K562 (cell line): ENCODE data around the gene DOCK4.

Experiments used
- EP300 ChIP-seq: IDR thresholded peaks from 2 replicates; pipeline ENCODE4 v1.6.1; 2012; ENCODE audit warnings: low read length, improper control_type of control experiment
- EZH2 ChIP-seq: IDR thresholded peaks from 2 replicates; pipeline ENCODE4 v1.6.1; 2012; ENCODE audit warnings: low read depth, mild to moderate bottlenecking, inconsistent platforms, low read length, borderline replicate concordance
- GTF2F1 ChIP-seq: IDR thresholded peaks from 2 replicates; pipeline ENCODE4 v1.6.1; 2011; ENCODE audit warnings: low read depth, low read length, improper control_type of control experiment
- MTA2 ChIP-seq: fragments of 450-650 bp; IDR thresholded peaks from 2 replicates; pipeline ENCODE4 v1.6.1; 2016; ENCODE audit warnings: low read depth
- PHF20 ChIP-seq: fragments of 450-650 bp; IDR thresholded peaks from 2 replicates; pipeline ENCODE4 v1.6.1; 2018; ENCODE audit not compliant: partially characterized antibody
- POLR2A ChIP-seq: fragments of 450-650 bp; conservative IDR thresholded peaks from 2 replicates; pipeline ENCODE4 v1.6.1; 2016
- POLR3A ChIP-seq: IDR thresholded peaks from 2 replicates; pipeline ENCODE4 v1.6.1; 2011; ENCODE audit warnings: borderline replicate concordance, mild to moderate bottlenecking, moderate library complexity; ENCODE audit not compliant: insufficient read length, insufficient read depth; ENCODE audit errors: extremely low read depth
- PTTG1 ChIP-seq: fragments of 450-650 bp; IDR thresholded peaks from 2 replicates; pipeline ENCODE4 v1.6.1; 2016; ENCODE audit warnings: low read depth, mild to moderate bottlenecking, missing genetic modification characterization, missing compliant biosample characterization
- TEAD4 ChIP-seq, 2 experiments: sonication (generic) in 1 of 2; formaldehyde crosslinking in 1 of 2; IDR thresholded peaks; 2 replicates each; pipeline versions ENCODE4 v1.6.1 to v1.8.0; 2012 to 2022; ENCODE audit warnings: borderline replicate concordance in 1 of 2, inconsistent platforms in 1 of 2, low read length in 1 of 2, mild to moderate bottlenecking in 1 of 2, missing genetic modification reagents in 1 of 2
- YY1 ChIP-seq, 3 experiments: IDR thresholded peaks; 2 replicates each; pipeline ENCODE4 v1.6.1; 2011; ENCODE audit warnings: low read length in 2 of 3, mild to moderate bottlenecking in 2 of 3, moderate library complexity in 2 of 3, borderline replicate concordance in 1 of 3, control low read depth in 1 of 3, low read depth in 1 of 3; ENCODE audit not compliant: insufficient read depth in 3 of 3, insufficient replicate concordance in 2 of 3, control insufficient read depth in 1 of 3, insufficient read length in 1 of 3; ENCODE audit errors: extremely low read depth in 1 of 3
- ZNF445 ChIP-seq: fragments of 250-450 bp; sonication (Bioruptor Pico); IDR thresholded peaks from 2 replicates; pipeline ENCODE4 v1.4.0; 2020; ENCODE audit warnings: low read depth, mild to moderate bottlenecking, moderate library complexity
- TF ChIP-seq, protein P1 (sequence below), 3 experiments: IDR thresholded peaks in 2 of 3; conservative IDR thresholded peaks in 1 of 3; 2 replicates each; pipeline ENCODE4 v1.5.1; 2011 to 2012; ENCODE audit warnings: low read length in 3 of 3, mild to moderate bottlenecking in 3 of 3, control low read depth in 2 of 3, improper control_type of control experiment in 1 of 3, inconsistent platforms in 1 of 3, low read depth in 1 of 3, mixed read lengths in 1 of 3, moderate library complexity in 1 of 3; ENCODE audit not compliant: insufficient read depth in 2 of 3

DNA sequence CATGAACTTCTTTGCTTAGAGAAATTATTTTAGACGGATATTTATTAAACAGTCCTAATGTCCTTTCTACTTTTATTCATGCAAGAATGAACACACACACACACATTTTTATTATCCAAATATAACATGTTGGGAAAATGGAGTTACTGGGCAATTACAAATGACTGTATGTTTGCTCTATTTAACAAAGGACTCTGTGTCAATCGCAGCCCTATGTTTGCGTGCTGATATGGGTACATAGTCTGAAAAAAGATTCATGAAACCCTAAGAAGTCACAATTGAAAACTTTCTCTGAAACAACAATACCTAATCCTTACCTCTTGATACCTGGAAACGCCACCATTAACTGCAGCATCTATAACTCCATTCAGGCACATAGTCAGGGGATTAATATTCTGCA is 459.2 kb downstream of the DOCK4 start:
- TF ChIP-seq, protein P1, sequence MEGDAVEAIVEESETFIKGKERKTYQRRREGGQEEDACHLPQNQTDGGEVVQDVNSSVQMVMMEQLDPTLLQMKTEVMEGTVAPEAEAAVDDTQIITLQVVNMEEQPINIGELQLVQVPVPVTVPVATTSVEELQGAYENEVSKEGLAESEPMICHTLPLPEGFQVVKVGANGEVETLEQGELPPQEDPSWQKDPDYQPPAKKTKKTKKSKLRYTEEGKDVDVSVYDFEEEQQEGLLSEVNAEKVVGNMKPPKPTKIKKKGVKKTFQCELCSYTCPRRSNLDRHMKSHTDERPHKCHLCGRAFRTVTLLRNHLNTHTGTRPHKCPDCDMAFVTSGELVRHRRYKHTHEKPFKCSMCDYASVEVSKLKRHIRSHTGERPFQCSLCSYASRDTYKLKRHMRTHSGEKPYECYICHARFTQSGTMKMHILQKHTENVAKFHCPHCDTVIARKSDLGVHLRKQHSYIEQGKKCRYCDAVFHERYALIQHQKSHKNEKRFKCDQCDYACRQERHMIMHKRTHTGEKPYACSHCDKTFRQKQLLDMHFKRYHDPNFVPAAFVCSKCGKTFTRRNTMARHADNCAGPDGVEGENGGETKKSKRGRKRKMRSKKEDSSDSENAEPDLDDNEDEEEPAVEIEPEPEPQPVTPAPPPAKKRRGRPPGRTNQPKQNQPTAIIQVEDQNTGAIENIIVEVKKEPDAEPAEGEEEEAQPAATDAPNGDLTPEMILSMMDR (IDR thresholded peaks at IDR 0.05 in 2 of 3, conservative IDR thresholded peaks at IDR 0.05 in 1 of 3; ENCODE audit: insufficient read depth in 2 of 3, low read depth in 1 of 3, low read length in 3 of 3): no peak
- TF ChIP-seq EP300 (no peak), PTTG1 (tag) (no peak), POLR2A (no peak), TEAD4 (IDR thresholded peaks at IDR 0.05; ENCODE audit: low read length) (no peak), TEAD4 (CRISPR knock-in tag; IDR thresholded peaks at IDR 0.05; ENCODE audit: borderline replicate concordance) (no peak), PHF20 (no peak), MTA2 (no peak), POLR3A (no peak), GTF2F1 (no peak), EZH2 (no peak), YY1 (IDR thresholded peaks at IDR 0.05; ENCODE audit: borderline replicate concordance in 1 of 3, control insufficient read depth in 1 of 3, extremely low read depth in 1 of 3, insufficient read depth in 3 of 3, insufficient read length in 1 of 3, insufficient replicate concordance in 2 of 3, low read depth in 1 of 3, low read length in 2 of 3) (no peak), ZNF445 (no peak)
